T-helper 1 cell treated with Interleukin-12 subunit alpha and Interleukin-12 subunit beta and Interleukin-4 antibody, amounts not matched to agents 30 ng/mL and 1 ng/mL, for 36 hours (primary cell): ENCODE data around the gene ZCCHC7. TPM values are rescaled to one million over a fixed set of nuclear protein-coding genes. Genes with fewer than 3 reads are reported as not detected.
"Not testable (repeated sequence)": the region's sequence is repeated elsewhere in the genome, so short reads cannot be mapped to it uniquely, and the experiment has no call there.

Experiments used
- intact Hi-C: fragments of 100-400 bp; cut with micrococcal nuclease; formaldehyde crosslinking; loops from one replicate; pipeline ENCODE4 v1.15.1; 2024
- total RNA-seq: library from RNA; stranded (reverse); gene quantifications from 2 replicates; pipeline ENCODE4 v1.2.3, GENCODE V29; 2022

Gene ZCCHC7
- 18.3 and 20.7 TPM in 2 replicates for total RNA-seq

- intact Hi-C loops, result loop anchor here (1.0 to 10.0 kb wide), 14 partner anchors 26 to 785 kb away; partner anchors contain the start of genes GRHPR, POLR1E, RNF38 and SLC25A51
Measured at GRCh38 chr9:37119907-37120842, at the start of gene ZCCHC7. TSS of gene ZCCHC7 (plus strand) at chr9:37120574.

GRCh38 chr9:37074790-37075189 is 45.6 kb upstream of the ZCCHC7 start:
- intact Hi-C loops, result loop anchor here (5.0 kb wide), 2 partner anchors 138 to 502 kb away; partner anchors contain the start of gene MELK

GRCh38 chr9:37079370-37080164 is 40.8 kb upstream of the ZCCHC7 start:
- intact Hi-C loops, result loop anchor here (1.0 to 5.0 kb wide), 9 partner anchors 41 to 679 kb away; partner anchors contain the start of genes MELK, POLR1E, RNF38 and ZBTB5

- intact Hi-C loops, result loop anchor here (5.0 kb wide), 1 partner anchor 407 kb away; the partner anchor contains the start of gene POLR1E
Measured at GRCh38 chr9:37080165-37080628, 40.2 kb upstream of the ZCCHC7 start.

GRCh38 chr9:37081507-37081906 is 38.9 kb upstream of the ZCCHC7 start:
- intact Hi-C loops, result loop anchor here (5.0 kb wide), 1 partner anchor 406 kb away; the partner anchor contains the start of gene POLR1E

GRCh38 chr9:37082214-37082765 is 38.1 kb upstream of the ZCCHC7 start:
- intact Hi-C loops, result loop anchor here (5.0 kb wide), 1 partner anchor 405 kb away; the partner anchor contains the start of gene POLR1E

GRCh38 chr9:37083654-37084053 is 36.7 kb upstream of the ZCCHC7 start:
- intact Hi-C loops, result loop anchor here (5.0 kb wide), 1 partner anchor 404 kb away; the partner anchor contains the start of gene POLR1E

GRCh38 chr9:37085233-37085632 is 35.1 kb upstream of the ZCCHC7 start:
- intact Hi-C loops, result no loop called here

GRCh38 chr9:37092714-37093295 is 27.6 kb upstream of the ZCCHC7 start:
- intact Hi-C loops, result not testable (repeated sequence)

- intact Hi-C loops, result no loop called here
Measured at GRCh38 chr9:37094751-37095150, 25.6 kb upstream of the ZCCHC7 start.

- intact Hi-C loops, result no loop called here
Measured at GRCh38 chr9:37096628-37097027, 23.7 kb upstream of the ZCCHC7 start.

GRCh38 chr9:37097294-37097693 is 23.1 kb upstream of the ZCCHC7 start:
- intact Hi-C loops, result no loop called here

GRCh38 chr9:37100327-37100726 is 20.0 kb upstream of the ZCCHC7 start:
- intact Hi-C loops, result no loop called here

GRCh38 chr9:37100741-37101140 is 19.6 kb upstream of the ZCCHC7 start:
- intact Hi-C loops, result no loop called here

- intact Hi-C loops, result no loop called here
Measured at GRCh38 chr9:37102486-37102885, 17.9 kb upstream of the ZCCHC7 start.

GRCh38 chr9:37104183-37104889 is 16.0 kb upstream of the ZCCHC7 start:
- intact Hi-C loops, result no loop called here

GRCh38 chr9:37105234-37105633 is 15.1 kb upstream of the ZCCHC7 start:
- intact Hi-C loops, result no loop called here

GRCh38 chr9:37107701-37108100 is 12.7 kb upstream of the ZCCHC7 start:
- intact Hi-C loops, result no loop called here

- intact Hi-C loops, result not testable (repeated sequence)
Measured at GRCh38 chr9:37114442-37114841, 5.9 kb upstream of the ZCCHC7 start.

GRCh38 chr9:37117956-37118355 is 2.4 kb upstream of the ZCCHC7 start:
- intact Hi-C loops, result no loop called here
